ENCODE data around the gene FREM1. TPM values are rescaled to one million over a fixed set of nuclear protein-coding genes. Genes with fewer than 3 reads are reported as not detected.
A peak's percentile ranks its signal among the peaks of the same experiment; 100 is the strongest.

The FREM1 gene
- total RNA-seq, 1 donor from 2014 or later = not detected

DNA sequence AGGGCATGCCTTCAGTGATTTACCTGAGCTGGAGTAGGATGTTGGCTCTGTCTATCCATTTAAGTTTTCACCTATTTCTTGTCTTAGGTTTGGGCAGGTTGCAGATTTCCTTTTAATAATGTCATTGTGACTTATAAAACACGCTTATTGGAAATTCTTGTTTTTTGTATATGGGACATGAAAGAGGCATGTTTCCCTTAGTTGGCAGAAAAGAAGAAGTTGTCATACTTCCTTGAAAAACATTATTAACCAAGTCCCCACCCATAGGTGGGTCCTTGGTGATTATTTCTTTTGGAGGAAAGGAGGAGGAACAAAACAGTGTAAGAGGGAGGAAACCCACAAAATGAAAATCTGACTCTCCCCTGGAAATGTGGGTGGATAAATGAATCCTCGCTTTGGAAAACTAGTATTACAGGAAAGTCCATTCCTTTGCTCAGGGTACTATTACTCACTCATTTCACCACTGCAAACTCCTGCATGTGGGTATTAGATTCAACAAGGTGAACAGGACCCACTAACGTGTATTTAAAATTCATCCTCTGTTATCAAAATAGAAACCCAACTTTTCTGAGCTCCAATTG, 197.0 kb downstream of the FREM1 start:
- DNase-seq (ENCODE audit: low read depth) (peak; percentile 88), FAIRE-seq (no peak)
- Histone ChIP-seq H3K36me3 (ENCODE audit: control insufficient read depth, insufficient read depth, low read length) (no peaks in the 10 kb centered on the region), H3K4me3 (ENCODE audit: low read depth, low read length) (no peak overlapping the region), H3K27me3 (ENCODE audit: control insufficient read depth, insufficient read depth, low read length) (no peaks in the 10 kb centered on the region)
- TF ChIP-seq, protein P1, sequence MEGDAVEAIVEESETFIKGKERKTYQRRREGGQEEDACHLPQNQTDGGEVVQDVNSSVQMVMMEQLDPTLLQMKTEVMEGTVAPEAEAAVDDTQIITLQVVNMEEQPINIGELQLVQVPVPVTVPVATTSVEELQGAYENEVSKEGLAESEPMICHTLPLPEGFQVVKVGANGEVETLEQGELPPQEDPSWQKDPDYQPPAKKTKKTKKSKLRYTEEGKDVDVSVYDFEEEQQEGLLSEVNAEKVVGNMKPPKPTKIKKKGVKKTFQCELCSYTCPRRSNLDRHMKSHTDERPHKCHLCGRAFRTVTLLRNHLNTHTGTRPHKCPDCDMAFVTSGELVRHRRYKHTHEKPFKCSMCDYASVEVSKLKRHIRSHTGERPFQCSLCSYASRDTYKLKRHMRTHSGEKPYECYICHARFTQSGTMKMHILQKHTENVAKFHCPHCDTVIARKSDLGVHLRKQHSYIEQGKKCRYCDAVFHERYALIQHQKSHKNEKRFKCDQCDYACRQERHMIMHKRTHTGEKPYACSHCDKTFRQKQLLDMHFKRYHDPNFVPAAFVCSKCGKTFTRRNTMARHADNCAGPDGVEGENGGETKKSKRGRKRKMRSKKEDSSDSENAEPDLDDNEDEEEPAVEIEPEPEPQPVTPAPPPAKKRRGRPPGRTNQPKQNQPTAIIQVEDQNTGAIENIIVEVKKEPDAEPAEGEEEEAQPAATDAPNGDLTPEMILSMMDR (IDR thresholded peaks at IDR 0.05; ENCODE audit: insufficient read depth, low read length, severe bottlenecking) = no peak

DNA sequence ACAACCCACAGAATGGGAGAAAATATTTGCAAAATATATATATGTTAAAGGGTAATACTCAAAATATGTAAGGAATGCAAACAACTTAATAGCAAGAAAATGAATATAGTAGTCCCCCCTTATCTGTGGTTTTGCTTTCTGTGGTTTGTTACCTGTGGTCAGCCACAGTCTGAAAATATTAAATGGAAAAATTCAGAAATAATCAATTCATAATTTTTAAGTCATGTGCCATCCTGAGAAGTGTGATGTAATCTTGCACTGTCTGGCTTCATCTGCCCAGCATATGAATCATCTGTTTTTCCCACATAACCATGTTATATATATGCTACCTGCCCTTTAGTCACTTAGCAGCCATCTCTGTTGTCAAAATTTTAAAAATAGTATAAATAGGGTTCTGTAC, 199.4 kb downstream of the FREM1 start:
- H3K36me3 ChIP-seq (ENCODE audit: control insufficient read depth, insufficient read depth, low read length) = no peaks in the 10 kb centered on the region
- TF ChIP-seq, protein P1 (IDR thresholded peaks at IDR 0.05; ENCODE audit: insufficient read depth, low read length, severe bottlenecking) = no peak
- no peak for FAIRE-seq
- H3K4me3 ChIP-seq (ENCODE audit: low read depth, low read length) = no peak overlapping the region
- H3K27me3 ChIP-seq (ENCODE audit: control insufficient read depth, insufficient read depth, low read length) = no peaks in the 10 kb centered on the region
- DNase-seq (ENCODE audit: low read depth) = peak; percentile 80

DNA sequence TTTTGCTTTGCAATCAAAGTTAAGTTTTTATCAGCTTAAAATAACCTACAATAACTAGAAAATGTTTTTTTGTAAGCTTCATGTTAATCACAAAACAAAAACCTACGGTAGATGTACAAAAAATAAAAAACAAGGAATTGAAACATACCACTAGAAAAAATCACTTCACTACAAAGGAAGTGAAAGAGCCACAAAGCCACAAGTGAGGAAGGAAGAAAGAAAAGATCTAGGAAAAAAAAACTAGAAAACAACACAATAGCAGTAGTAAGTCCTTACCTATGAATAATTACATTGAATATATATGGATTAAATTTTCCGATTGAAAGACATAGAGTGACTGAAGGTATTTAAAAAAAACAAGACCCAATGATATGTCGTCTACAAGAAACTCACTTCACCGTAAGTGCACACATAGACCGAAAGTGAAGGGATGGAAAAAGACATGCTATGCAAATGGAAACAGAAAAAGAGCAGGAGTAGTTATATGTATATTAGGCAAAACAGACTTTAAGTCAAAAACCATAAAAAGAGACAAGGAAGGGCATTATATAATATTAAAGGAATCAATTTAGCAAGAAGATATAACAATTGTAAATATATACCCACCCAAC, 203.6 kb downstream of the FREM1 start:
- TF ChIP-seq, protein P1 (IDR thresholded peaks at IDR 0.05; ENCODE audit: insufficient read depth, low read length, severe bottlenecking) = no peak
- H3K27me3 ChIP-seq (ENCODE audit: control insufficient read depth, insufficient read depth, low read length) = no peaks in the 10 kb centered on the region
- FAIRE-seq (no peak), DNase-seq (ENCODE audit: low read depth) (no peak)
- H3K36me3 ChIP-seq (ENCODE audit: control insufficient read depth, insufficient read depth, low read length) = no peaks in the 10 kb centered on the region
- H3K4me3 ChIP-seq (ENCODE audit: low read depth, low read length) = no peak overlapping the region

DNA sequence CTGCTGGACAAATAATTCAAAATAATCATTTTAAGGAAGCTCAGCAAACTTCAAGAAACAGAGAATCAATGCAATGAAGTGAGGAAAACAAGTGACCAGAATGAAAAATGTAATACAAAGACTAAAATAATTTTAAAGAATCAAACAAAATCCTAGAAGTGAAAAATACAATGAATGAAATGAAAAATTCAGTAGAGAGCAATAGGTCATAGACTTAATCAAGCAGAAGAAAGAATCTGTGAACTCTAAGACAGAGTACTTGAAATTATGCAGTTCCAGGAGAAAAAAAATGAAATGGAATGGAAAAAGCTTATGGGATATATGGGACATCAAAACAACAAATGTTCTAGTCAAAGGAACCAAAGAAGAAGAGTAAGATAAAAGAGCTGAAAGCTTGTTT, 205.1 kb downstream of the FREM1 start:
- no peak for FAIRE-seq
- DNase-seq (ENCODE audit: low read depth) = no peak

DNA sequence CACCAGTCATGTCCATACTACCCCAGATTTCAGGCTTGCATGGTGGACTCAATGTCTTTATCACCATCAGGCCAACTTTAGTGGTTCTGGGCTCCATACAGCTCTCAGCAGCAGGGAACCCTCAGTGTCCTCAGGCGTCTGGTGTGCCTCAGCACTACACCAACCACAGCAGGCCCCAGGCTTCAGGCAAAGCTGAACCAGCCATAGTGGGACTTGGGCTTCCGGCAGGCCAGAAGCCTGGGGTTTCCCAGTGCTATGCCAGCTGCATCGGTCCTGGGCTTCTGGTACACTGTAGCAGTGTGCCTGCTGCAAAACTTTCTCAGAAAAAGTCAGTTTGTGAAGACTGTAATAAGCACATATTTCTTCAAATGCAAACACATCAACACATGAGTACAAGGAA, 205.9 kb downstream of the FREM1 start:
- DNase-seq (ENCODE audit: low read depth) = no peak
- H3K27me3 ChIP-seq (ENCODE audit: control insufficient read depth, insufficient read depth, low read length) = no peaks in the 10 kb centered on the region
- no peak overlapping the region for H3K4me3 ChIP-seq (ENCODE audit: low read depth, low read length)
- no peak for FAIRE-seq
- TF ChIP-seq, protein P1 (IDR thresholded peaks at IDR 0.05; ENCODE audit: insufficient read depth, low read length, severe bottlenecking) = no peak
- no peaks in the 10 kb centered on the region for H3K36me3 ChIP-seq (ENCODE audit: control insufficient read depth, insufficient read depth, low read length)

More for the DNA sequence above, 205.1 kb downstream of the FREM1 start:
- Histone ChIP-seq H3K27me3 (ENCODE audit: control insufficient read depth, insufficient read depth, low read length) (no peaks in the 10 kb centered on the region), H3K36me3 (ENCODE audit: control insufficient read depth, insufficient read depth, low read length) (no peaks in the 10 kb centered on the region), H3K4me3 (ENCODE audit: low read depth, low read length) (no peak overlapping the region)
- TF ChIP-seq, protein P1 (IDR thresholded peaks at IDR 0.05; ENCODE audit: insufficient read depth, low read length, severe bottlenecking) = no peak
